Stimulated activated CD8-positive, alpha-beta memory T cell treated with anti-CD3 and anti-CD28 coated beads, Interleukin-15, amount 100 ng/mL, for 24 hours (primary cell): Measurements from ENCODE around the gene GABBR2.

ENCODE experiments used
- DNase-seq: peaks from one replicate; pipeline ENCODE4 v3.0.0-alpha.2; 2020; ENCODE audit warnings: low read depth

GABBR2 gene

DNA sequence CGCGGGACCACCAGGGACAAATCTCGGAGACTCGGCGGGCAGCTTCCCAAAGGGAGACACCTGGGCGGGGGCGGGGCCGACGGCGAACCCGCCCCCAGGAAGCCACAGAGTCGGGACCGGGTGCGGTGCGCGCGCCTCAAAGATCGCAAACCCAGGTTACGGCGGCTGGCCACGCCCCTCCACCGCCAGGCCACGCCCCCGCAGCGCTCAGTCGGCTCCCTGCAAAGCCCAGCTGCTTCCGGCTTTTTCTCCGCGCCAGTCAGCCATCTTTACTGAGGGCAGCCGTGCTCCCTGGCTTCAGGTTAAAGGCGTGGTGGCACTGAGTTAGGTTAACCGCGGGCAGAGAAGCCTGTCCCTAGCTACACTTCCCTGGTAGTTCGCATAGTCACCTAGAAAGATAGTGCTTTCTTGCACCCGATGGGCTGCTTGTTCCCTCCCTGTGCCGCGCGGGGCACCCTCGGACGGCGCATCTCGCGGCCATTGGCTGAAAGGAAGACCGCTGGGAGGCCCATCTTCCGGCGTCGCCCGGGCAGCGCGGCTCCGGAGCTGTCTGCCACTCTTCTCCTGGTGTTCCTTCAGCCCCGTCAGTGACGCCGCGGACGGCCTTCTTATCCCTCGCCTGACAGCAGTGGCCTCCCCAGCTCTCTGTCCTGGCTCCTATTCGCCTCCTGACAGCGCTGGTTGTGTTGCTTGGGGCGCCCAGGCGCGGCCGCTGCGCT lies 453.0 kb downstream of the GABBR2 start, which contains the start of gene TBC1D2:
TBC1D2 (minus strand) TSS at position 72 of the 719 bp plus-strand sequence. CDS start 108 bp downstream, outside the sequence.
- DNase-seq, result peak; percentile 95

DNA sequence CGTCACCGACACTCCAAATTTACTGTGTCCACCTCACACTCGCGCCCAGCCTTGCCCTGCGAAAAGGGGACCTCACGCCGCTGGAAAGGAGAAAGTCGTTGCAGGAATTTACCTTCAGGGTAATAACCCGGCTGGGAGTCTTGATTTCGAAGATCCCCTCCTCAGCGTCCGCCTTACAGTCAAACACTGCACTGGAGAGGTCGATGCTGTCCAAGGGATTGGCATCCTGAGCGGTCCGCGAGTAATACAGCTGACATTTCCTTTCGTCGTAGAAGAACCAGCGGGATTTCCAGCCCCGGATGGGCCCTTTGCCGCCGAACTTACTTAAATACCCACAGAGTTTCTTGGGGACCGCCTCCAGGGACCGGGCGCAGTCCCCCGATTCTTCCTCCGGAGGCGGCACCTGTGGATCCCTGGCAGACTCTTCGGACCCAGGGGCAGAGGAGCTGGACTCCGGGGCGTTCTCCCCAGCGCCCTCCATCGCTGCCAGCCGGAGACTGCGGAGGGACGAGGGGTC lies 453.6 kb downstream of the GABBR2 start:
- DNase-seq, result no peak

DNA sequence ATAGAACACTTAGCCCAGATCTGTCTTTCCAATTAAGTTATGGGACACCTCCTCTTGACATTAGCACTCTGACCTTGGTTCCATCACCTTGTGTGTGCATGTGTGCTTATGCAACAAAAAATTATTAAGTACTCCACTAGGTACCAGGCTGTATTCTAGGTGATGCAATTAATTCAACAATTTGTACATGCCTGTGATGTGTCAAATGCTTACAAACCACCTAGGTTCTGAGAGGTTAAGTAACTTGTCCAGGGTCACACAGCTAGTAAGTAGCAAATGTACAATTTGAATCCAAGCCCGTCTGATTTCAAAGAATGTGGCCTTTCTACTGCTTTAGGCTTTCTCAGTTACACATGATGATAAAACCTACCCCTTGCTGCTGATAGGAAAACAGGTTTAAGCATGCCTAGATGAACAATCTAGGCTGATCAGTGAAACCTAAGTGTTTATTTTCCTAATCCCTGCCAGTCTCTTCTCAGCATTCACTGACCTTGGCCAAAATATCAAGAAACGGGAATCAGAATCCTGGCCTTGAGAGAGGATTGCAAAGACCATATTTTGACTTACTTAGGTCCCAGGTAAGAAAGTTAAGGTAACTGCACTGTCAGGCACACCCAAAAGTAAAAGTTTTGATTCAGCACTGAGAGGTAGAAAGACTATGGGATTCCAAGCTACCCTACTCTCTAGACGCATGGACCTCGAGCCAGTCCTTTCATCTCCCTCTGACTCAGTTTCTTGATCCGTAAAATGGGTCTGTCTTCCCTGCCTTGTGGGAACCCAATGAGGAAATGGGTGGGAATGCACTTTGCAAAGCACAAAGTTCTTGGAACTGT lies 454.3 kb downstream of the GABBR2 start:
- no peak for DNase-seq

DNA sequence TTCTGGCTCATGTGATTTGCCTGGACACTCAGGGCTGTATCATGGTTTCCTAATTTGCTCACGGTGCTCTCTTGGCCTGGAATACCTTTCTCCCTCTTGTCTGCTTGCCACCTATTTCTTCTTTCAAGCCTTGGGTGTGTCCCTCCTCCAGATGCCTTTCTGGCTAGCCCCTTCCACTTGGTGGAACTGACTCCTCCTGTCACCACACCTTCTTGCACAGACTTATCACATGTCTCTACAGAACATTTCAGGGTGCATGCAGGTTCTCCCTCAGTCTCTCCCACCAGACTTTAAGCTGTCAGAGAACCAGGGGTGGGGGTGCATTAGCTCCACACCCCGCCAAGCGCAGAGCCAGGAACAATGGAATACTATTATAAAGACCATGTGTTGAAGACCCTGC lies 455.2 kb downstream of the GABBR2 start:
- DNase-seq, result no peak

DNA sequence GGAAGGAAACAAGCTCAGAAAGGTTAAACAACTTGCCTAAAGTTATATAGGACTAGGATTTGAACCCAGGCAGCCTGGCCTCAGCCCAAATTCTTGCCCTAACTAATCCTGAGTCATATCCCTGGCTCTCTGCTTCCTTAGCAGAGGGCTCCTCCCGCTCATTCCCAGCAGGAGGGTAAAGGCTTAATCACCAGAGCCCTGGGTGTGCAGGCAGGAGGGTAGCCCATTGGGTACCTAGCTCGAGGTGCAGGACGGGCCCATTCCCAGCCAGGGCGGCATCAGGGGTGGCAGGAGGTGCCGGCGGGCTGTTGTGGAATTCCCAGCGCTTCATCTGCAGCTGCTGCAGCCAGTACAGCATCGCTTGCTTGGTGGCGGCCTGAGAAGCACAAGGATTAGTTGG lies 457.2 kb downstream of the GABBR2 start:
- DNase-seq, result no peak

DNA sequence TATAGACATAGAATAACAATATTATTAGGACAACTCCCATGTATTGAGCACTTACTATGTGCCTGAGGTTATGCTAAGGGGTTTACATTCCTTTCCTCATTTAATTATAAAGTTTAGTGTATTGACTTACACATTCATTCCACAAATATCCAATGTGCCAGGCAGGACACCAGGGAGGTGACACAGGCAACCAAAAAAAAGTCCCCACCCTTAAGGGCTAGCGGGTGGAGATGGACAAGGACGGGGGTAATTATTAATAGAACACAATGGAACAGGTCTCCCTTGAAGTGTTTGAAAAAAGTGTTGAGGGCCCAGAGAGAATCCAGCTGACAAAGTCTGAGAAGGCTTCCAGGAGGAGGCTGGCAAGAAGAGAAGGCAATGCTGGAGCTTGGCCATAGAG lies 459.0 kb downstream of the GABBR2 start:
- no peak for DNase-seq

DNA sequence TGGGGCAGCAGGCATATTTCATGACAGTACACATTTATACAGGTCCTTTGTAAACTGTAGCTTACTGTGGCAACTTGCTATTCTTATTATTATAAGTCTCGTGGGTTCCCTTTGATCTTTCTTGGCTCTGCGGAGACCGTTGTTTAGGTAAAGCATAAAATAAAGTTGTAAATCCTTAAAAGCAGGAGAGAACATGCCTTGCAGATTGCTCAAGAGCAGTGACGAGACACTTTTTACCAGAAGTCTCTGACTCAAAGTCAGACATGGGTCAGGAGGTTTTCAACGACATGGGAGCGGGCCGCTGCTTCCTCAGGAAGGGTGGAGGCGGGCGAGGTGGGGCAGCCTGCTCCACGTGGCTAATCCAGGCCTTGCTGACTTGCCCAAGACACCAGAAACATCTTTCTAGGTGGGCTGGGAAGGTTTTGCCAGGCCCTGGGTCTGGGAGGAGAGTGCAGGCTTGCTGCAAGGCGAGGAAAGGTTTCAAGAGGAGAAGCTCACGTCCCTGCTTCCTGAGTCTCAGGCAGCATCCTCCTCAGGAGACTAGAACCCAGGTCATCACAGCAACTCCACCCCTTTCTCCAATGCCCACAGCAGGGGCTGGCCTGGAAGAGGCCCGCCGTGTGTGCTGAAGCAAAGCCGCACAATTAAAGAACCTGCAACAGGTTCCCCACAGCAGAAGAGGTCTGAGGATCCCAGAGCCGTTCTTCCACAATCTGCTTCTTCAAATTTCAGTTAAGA lies 459.8 kb downstream of the GABBR2 start:
- no peak for DNase-seq

DNA sequence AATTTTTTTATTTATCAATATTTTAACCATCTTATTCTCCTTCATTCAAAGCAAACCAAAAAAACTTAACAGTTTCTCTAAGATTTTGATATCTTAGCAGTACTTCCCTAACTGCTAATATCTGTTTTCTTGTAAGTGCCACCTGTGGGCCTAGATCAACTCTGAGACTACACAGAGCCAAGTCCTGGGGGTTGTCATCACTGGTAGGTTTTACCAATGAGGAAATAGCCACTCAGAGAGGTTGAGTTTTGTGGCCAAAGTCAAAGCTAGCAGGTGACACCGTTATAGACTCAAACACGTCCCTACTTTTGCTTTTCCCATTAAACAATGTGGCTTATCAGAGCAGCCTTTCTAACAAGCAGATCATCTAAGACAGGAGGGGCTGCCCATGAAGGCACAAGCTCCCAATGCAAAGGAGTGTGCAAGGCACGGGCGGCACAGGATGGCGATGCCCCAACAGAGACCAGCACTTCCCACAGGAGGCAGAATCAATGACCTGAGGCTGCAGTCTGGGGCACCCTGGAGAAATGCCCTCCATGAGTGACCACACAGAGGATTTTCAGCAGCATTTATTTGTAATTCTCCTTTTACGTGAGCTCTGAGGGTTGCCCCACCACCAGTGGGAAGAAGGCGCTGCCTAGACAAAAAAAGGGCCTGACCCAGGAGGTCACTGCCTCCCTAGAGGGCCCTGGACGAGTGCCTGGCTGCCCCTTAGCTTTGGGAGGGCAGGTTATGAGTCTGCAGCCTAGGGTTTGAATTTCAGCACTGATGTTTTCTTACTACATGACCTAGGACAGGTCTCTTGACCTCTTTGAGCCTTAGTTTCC lies 460.7 kb downstream of the GABBR2 start:
- DNase-seq, result no peak

DNA sequence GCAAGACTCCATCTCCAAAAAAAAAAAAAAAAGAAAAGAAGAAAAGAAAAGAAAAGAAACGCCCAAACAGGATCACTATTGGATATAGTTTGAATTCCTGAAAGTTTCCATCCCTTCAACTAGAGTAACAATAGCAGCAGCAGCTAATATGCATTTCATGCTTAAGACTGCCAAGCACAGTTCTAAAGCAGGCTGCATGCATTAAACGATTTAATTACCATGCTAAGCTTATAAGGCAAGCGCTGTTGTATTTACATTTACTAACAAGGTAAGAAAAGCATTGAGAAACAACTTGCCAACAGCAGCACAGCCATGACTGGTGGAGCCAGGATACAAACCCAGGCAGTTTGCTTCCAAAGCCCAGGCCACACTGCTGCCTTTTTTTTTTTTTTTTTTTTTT lies 466.3 kb downstream of the GABBR2 start:
- no peak for DNase-seq

DNA sequence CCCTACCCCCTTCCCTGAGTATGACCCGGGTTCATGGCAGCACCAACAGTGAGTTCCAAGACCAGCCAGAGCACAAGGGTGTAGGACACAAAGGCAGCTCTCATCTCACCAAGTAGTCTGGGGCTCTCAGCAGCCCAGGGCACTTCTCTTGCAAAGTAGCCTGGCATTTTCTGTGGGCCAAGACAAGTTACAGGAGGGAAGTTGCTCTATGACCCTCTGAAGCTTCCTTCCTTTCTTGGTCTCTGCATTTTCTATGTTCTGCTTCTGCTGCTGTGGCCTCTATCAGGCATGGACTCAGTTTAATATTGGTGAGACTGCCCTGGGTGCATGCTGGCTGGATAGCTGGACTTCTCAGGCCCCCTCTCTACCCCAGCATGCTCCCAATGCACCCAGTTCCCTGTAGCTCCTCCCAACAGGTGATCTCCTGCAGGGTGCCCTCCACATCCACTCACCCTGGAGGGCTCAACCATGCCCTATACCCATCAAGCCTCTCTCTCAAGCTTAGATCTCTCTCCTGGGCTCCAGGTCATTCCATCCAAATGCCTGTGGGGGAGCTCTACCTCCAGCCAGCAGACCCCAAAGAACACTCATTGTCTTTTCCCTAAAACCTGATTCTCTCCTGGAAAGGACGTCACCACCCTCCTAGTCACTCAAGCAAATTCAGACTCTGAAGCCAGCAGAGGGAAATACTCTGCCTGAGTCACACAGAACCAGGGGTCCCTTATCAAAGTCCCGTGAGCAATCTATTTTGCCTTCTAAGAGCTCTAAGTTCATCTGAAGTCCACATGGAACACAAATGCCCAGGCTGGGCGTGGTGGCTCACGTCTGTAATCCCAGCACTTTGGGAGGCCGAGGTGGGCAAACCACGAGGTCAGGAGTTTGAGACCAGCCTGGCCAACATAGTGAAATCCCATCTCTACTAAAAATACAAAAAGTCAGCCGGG lies 467.1 kb downstream of the GABBR2 start:
- no peak for DNase-seq

DNA sequence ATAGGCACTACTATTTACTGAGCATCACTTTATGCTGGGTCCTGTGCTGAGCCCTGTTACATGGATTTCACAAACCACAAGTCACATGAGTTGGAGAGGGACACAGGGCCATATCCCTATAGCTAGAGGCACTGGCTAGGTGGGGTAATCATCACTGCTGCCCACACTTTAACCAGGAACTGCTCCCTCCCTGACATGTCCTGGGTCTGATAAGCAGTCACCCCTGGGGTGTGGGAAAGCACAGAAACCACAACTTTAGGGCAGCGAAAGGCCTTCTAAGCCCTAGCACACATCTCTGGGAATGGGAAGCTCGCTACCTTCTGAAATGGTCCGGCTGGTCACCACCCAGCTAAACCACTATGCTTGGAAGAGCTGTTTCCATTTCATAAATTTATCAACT lies 468.3 kb downstream of the GABBR2 start:
- no peak for DNase-seq
